HT-29 (cell line): ENCODE results near the gene ZCCHC7. TPM values are rescaled to one million over a fixed set of nuclear protein-coding genes. Genes with fewer than 3 reads are reported as not detected.
"Not testable (repeated sequence)": the region's sequence is repeated elsewhere in the genome, so short reads cannot be mapped to it uniquely, and the experiment has no call there.

Experiments
- DNase-seq: peaks from one replicate; pipeline ENCODE4 v3.0.0-alpha.2; 2015; ENCODE audit warnings: low spot score
- total RNA-seq: library from RNA; depleted of rRNA; stranded (reverse); fragments of >200 nt; shearing (Covaris generic); gene quantifications from 2 replicates; pipeline ENCODE4 v1.2.3, GENCODE V29; 2014

Gene ZCCHC7
- total RNA-seq, 1 experiment from 2014 or later, result 4.6 TPM

GRCh38 chr9:37172557-37172956 is 52.2 kb downstream of the ZCCHC7 start:
- no peak for DNase-seq

GRCh38 chr9:37174247-37174646 is 53.9 kb downstream of the ZCCHC7 start:
- no peak for DNase-seq

DNA sequence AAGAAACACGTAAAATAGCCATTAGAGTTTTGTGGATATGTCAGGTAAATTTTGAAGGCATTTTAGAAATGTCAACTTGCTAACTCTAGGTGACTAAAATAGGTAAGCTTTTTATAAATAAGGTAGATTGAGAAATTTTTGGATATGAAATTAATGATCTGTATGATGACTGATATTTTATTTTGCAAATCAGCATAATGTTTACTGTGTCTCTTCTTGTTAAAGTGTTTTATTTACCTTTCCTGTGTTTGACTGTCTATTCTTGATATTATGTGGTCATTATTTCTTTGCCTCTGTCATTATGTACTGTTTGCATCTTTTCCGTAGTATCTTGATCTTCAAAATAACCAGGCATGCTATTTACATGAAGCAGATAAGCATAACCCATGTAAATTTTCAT is 58.4 kb downstream of the ZCCHC7 start:
- DNase-seq, result no peak

GRCh38 chr9:37179576-37179975 is 59.2 kb downstream of the ZCCHC7 start:
- no peak for DNase-seq

- DNase-seq, result no peak
Measured at GRCh38 chr9:37180138-37180537, 59.8 kb downstream of the ZCCHC7 start.

- DNase-seq, result no peak
Measured at GRCh38 chr9:37182718-37183117, 62.3 kb downstream of the ZCCHC7 start.

- no peak for DNase-seq
Measured at GRCh38 chr9:37184905-37185867, 64.8 kb downstream of the ZCCHC7 start.

GRCh38 chr9:37187292-37187691 is 66.9 kb downstream of the ZCCHC7 start:
- DNase-seq, result no peak

- no peak for DNase-seq
Measured at GRCh38 chr9:37187713-37188439, 67.5 kb downstream of the ZCCHC7 start.

GRCh38 chr9:37190739-37191138 is 70.4 kb downstream of the ZCCHC7 start:
- DNase-seq, result not testable (repeated sequence)

DNA sequence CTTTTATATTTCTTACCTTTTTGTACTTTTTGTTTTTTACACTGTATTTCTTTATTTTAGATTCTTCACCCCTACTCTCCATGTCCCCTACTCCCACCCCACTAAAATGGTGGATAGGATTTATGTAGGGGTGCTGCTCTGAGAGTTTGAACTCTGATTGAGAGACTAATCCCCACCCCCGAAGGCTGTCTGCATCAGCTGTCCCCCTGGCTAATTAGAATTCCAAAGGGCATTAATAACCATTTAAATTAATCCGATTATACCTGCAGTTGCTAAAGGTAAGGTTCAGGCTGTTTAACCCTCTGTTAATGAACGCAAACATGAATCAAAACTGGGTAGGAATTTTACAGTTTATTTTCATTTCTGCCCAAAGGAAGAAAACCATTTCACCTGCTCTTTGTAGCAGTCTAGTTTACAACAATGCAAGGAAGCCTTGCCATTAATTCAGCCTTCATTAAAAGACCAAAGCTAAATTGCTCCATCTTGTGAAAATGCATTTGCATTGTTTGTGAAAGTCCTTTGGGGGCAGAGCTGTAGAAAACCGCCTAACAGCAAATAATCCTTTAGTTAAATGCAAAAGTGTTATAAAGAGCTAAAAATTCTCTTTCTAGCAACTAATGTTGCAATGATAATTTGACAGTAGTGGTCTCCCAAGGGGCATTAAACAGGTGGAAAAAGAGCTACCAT is 71.2 kb downstream of the ZCCHC7 start:
- DNase-seq, result no peak

- no peak for DNase-seq
Measured at GRCh38 chr9:37192803-37193202, 72.4 kb downstream of the ZCCHC7 start.

DNA sequence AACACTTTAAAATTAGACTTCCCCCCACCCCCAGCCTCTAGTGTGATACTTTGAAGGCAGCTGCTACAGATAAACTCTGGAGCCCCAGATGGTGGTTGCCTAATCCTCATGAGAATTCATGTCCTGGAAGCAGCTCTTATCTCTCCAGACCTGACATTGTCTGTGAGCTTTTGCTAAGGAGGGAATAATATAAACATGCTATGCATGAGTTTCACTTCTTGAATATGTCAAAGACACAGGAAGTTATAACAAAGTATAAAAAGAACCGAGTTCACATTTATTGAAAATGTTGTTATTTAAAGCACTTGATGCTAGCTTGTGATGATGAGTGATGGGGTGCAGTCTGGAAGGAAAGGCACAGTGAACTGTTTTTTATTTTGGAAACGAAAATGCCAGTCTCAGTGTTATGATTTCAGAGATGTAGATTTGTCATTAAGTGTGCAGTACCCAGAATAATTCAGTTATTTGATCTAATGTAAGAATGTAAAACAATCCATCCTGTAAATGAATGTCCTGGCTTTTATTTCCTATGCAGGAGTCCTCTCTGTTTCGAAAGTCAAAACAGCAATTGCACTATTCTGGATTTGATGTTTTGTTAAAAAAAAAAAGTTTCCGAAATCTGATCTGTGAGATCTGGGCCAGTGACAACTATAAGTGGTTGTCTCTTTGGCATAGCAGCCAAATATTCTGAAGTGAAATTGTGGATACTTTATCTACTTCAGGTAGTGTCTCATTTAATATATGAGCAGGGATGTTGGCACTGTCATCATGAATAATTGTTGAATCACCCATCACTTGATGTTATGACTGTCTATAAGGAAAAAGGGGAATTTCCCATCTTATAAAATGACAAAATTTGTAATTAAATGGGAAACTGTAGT is 77.0 kb downstream of the ZCCHC7 start:
- no peak for DNase-seq

DNA sequence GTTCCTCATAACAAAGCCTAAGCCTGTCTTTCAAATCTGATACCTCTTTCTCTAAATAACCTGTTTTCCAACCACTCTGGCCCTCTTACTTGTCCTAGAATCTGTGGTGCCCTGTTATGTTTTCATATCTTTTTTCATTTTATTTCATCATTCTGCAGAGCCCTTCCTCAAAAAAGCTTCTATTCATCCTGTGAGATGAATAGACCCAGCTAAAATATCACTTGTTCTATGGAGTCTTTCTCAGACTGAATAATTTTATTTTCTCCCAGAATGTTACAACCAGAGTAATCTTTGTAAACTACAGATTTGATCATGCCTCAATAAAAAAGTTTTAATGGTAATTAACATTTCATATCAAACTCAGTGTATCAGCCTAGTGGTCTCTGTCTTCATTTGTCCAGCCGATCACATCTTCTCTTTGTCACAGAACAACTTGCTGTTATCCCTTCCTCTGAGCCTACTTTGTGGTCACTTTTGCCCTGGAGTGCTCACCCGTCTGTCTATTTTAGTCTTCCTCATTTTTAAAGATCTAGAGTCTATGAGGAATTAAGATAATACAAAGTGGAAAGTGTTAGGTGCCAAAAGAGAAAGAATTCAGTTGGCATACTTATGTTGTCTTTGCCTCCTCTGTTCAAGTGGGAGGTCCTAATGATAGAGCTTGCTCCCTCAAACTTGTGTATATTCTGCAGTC is 77.8 kb downstream of the ZCCHC7 start:
- DNase-seq, result no peak

DNA sequence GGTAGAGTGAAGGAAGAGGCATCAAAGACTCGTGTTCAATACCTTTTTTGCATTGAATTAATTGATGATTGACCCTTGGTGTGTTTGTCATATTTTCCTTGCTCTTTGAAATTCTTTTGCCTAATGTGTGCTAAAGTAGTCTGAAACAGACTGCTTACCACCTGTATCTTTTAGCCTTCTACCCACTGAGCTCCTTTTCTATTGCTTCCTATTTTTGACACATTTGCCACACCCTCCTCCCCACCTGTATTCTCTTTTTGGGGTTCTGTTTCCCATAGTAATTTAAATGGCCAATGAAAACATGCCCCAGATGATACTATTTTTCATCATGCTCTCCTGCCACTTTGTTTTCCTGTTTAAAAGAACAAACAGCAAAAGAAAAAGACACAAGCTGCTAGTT is 78.5 kb downstream of the ZCCHC7 start:
- DNase-seq, result no peak

GRCh38 chr9:37200433-37201005 is 80.1 kb downstream of the ZCCHC7 start:
- DNase-seq, result peak; percentile 17

GRCh38 chr9:37201581-37201980 is 81.2 kb downstream of the ZCCHC7 start:
- DNase-seq, result no peak

DNA sequence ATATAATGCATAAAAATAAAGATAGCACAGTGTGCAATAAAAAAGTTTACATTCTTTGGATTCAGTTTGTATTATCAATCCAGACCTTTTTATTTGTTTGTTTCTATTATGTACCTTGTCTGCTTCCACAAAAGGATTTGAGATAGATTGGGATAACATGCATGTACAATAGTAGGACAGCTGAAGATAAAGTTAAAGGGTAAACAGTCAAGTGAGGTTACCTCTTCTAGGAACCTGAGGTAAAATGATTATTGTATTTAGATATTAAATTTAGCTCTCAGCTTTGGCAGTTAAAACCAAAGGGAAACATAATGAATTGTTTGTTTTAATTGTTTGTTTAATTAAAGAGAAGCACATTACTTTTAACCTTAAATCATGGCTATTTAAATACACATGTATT is 81.7 kb downstream of the ZCCHC7 start:
- no peak for DNase-seq

DNA sequence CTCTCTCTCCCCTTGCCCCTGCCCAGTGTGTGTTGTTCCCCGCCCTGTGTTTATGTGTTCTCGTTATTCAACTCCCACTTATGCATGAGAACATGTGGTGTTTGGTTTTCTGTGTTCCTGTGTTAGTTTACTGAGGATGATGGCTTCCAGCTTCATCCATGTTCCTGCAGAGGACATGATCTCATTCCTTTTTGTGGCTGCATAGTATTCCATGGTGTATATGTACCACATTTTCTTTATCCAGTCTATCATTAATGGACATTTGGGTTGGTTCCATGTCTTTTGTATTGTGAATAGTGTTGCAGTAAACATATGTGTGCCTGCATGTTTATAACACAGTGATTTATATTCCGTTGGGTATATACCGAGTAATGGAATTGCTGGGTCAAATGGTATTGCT is 83.1 kb downstream of the ZCCHC7 start:
- not testable (repeated sequence) for DNase-seq

GRCh38 chr9:37206121-37206620 is 85.8 kb downstream of the ZCCHC7 start:
- DNase-seq, result no peak
